ENCODE measurements around the gene SH3RF3. TPM values are rescaled to one million over a fixed set of nuclear protein-coding genes. Genes with fewer than 3 reads are reported as not detected.

SH3RF3 gene
- total and polyA plus RNA-seq, 2 of the 13 experiments (the other 11 are each of a cell fraction or from before 2014, with no cell fraction given) = 0.04 TPM; not detected in 1

GRCh38 chr2:109288544-109289368 is 159.8 kb downstream of the SH3RF3 start:
- peaks cover 2 to 3% of the 10 kb centered on the region in 2 experiments; a peak in 2 of 5 replicates for H3K27me3 ChIP-seq (ENCODE audit: control insufficient read depth in 1 of 2, insufficient read depth in 2 of 2, low read length in 2 of 2)
- CTCF ChIA-PET (ENCODE audit: low intra/inter-chr PET ratio, low total read pairs) = no interaction called here
- no peak for ATAC-seq
- TF ChIP-seq ZNF646 (CRISPR knock-in tag; IDR thresholded peaks at IDR 0.05) (no peak), REST (IDR thresholded peaks at IDR 0.05; ENCODE audit: borderline replicate concordance in 1 of 2, low read depth in 1 of 2, low read length in 2 of 2) (no peak), SSRP1 (CRISPR knock-in tag; IDR thresholded peaks at IDR 0.05) (no peak), STAG1 (CRISPR knock-in tag; IDR thresholded peaks at IDR 0.05) (no peak), ZNF253 (CRISPR knock-in tag; IDR thresholded peaks at IDR 0.05; ENCODE audit: borderline replicate concordance) (no peak), MAFG (CRISPR knock-in tag; IDR thresholded peaks at IDR 0.05) (no peak), CENPBD1 (CRISPR knock-in tag; IDR thresholded peaks at IDR 0.05; ENCODE audit: borderline replicate concordance, low read depth) (no peak), ZIK1 (CRISPR knock-in tag; IDR thresholded peaks at IDR 0.05; ENCODE audit: borderline replicate concordance, low read depth) (no peak), PHF21A (CRISPR knock-in tag; IDR thresholded peaks at IDR 0.05) (no peak), SMYD3 (CRISPR knock-in tag; IDR thresholded peaks at IDR 0.05) (no peak), ZFP90 (CRISPR knock-in tag; IDR thresholded peaks at IDR 0.05; ENCODE audit: borderline replicate concordance) (no peak), MTF1 (CRISPR knock-in tag; IDR thresholded peaks at IDR 0.05) (no peak), CBX1 (IDR thresholded peaks at IDR 0.05; ENCODE audit: low read depth) (no peak), ZNF224 (CRISPR knock-in tag; IDR thresholded peaks at IDR 0.05) (no peak)

More at GRCh38 chr2:109288544-109289368, 159.8 kb downstream of the SH3RF3 start:
- POLR2A ChIA-PET = no interaction called here
- Histone ChIP-seq H3K36me3 (replicated peaks in 1 of 2; ENCODE audit: control insufficient read depth in 1 of 2, insufficient read depth in 2 of 2, low read length in 2 of 2) (no peaks in the 10 kb centered on the region), H3K79me2 (ENCODE audit: insufficient read depth, low read length) (no peaks in the 10 kb centered on the region), H4K20me1 (ENCODE audit: insufficient read depth, low read length) (no peaks in the 10 kb centered on the region), H3K4me2 (ENCODE audit: low read depth, low read length) (no peak overlapping the region), H3K27ac (ENCODE audit: extremely low read length, insufficient read depth, low read length) (no peak overlapping the region), H2AFZ (ENCODE audit: low read length) (no peak overlapping the region), H3K4me1 (ENCODE audit: insufficient read depth, low read length) (no peaks in the 10 kb centered on the region), H3K9me3 (ENCODE audit: low read length) (no peaks in the 10 kb centered on the region), H3K4me3 (replicated peaks in 1 of 3; ENCODE audit: insufficient read depth in 1 of 3, low read depth in 2 of 3, low read length in 3 of 3) (no peak overlapping the region), H3K9ac (ENCODE audit: insufficient read depth, low read depth, low read length) (no peak overlapping the region)
- in situ Hi-C loops (cut with HindIII; ENCODE audit: extremely low pct_ligation_motif_present, low pct_unique_long_range_greater_than_20kb) = no loop called here
- intact Hi-C loops (cut with micrococcal nuclease; ENCODE audit: unreplicated experiment) = no loop called here
- 46% methylated on average over 8 of the region's 8 CpGs for WGBS (ENCODE audit: low lambda C conversion rate)
- no TSS peak for BruUV-seq (replicated peaks)
- FAIRE-seq = no peak
- DNase-seq (ENCODE audit: low spot score) = no peak
